ENCODE data around the gene FAM53B. TPM values are rescaled to one million over a fixed set of nuclear protein-coding genes. Genes with fewer than 3 reads are reported as not detected.

Gene FAM53B
- total and polyA plus RNA-seq, 4 experiments from 2014 or later: 7.3 to 60.7 (median 49.9) TPM

DNA sequence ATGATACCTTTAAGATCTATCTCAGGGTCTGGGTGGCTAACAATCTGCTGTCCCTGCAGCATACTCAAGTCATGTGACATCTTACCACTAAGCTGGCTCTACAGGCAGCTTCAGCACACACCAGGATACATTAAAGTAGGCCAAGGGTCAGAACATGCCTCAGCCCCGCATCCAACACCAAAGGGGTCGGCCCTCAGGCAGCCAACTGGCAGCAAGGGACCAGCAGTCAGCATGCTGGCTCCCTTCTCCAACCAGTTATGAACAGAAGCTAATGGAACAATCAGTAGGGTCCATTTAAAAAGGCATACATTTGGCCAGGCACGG, 37.1 kb downstream of the FAM53B start:
- H3K4me1 Mint-ChIP-seq: peaks cover 78 to 93% (median 88%) of the 10 kb centered on the region in 4 donors
- no peaks in the 10 kb centered on the region for H3K9me3 ChIP-seq (ENCODE audit: control insufficient read depth in 1 of 2, low read length in 2 of 2)
- peak overlapping the region; percentile 84 to 97 (median 93) for H3K27ac Mint-ChIP-seq
- H3K36me3 Mint-ChIP-seq: peaks cover 23 to 43% of the 10 kb centered on the region in 2 donors
- DNase-seq: no peak
- peaks cover 99% of the 10 kb centered on the region for H3K4me1 ChIP-seq (ENCODE audit: insufficient read depth, low read length)
- intact Hi-C loops (cut with micrococcal nuclease): no loop called here
- no peak overlapping the region for H3K4me3 ChIP-seq (ENCODE audit: low read length in 2 of 2)
- ChIA-PET POLR2A (ENCODE audit: partially characterized antibody) (interaction anchor here (0.8 to 15.3 kb wide), 11 partner anchors 10 to 70 kb away, joined by 3 to 544 read pairs (median 15); no protein-coding TSS in a partner anchor), CTCF (ENCODE audit: partially characterized antibody) (interaction anchor here (0.8 to 11.1 kb wide), 13 partner anchors 9 to 168 kb away, joined by 3 to 201 read pairs (median 5); no protein-coding TSS in a partner anchor)
- peaks cover 18% of the 10 kb centered on the region for H3K36me3 ChIP-seq (ENCODE audit: insufficient read depth, low read length)
- H3K4me3 Mint-ChIP-seq: peak overlapping the region in 3 of 8 donors; percentile 31 to 65 (median 50)
- peak overlapping the region; percentile 90 for H3K27ac ChIP-seq (ENCODE audit: low read depth, low read length)
- no peaks in the 10 kb centered on the region for H3K9me3 Mint-ChIP-seq
- H3K27me3 ChIP-seq (ENCODE audit: insufficient read depth, low read length): no peaks in the 10 kb centered on the region
- H3K27me3 Mint-ChIP-seq: no peaks in the 10 kb centered on the region

DNA sequence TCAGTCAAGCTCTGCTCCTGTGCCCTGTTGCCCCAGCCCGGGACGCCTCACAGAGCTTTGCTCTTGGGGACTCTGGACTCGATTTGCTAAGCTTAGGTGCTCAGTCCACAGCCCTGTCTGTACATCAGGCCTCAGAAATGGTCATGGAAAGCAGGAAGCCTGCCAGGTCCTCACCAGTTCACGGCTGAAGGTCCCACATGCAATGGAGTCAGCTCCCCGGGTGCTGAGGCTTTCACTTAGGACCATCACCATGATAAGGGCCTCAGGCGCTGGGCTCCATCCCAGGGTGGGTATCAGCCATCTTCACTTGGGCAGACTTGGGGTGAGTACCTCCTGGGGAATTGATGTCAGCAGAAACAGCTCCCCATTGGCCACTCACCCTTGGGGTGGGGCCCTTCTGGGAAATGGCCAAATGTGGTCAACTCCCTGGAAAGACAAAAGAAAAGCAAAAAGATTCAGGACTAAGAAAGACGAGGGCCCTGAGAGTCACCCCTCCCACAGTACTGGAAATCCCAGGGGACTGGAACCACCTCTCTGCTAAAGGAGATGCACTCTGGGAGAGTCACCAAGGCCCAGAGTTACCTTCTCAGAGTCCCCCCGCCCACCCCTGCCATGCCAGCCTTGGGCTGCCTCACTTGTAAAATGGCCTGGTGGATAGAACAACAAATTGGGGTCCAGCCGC, 37.6 kb downstream of the FAM53B start:
- Histone ChIP-seq H3K9me3 (ENCODE audit: control insufficient read depth in 1 of 2, low read length in 2 of 2) (no peaks in the 10 kb centered on the region), H3K4me1 (ENCODE audit: insufficient read depth, low read length) (peaks cover 100% of the 10 kb centered on the region), H3K27me3 (ENCODE audit: insufficient read depth, low read length) (no peaks in the 10 kb centered on the region), H3K4me3 (ENCODE audit: low read length in 2 of 2) (no peak overlapping the region), H3K27ac (ENCODE audit: low read depth, low read length) (peak overlapping the region; percentile 90), H3K36me3 (ENCODE audit: insufficient read depth, low read length) (peaks cover 18% of the 10 kb centered on the region)
- Mint-ChIP-seq H3K27ac (peak overlapping the region; percentile 84 to 97 (median 95)), H3K27me3 (no peaks in the 10 kb centered on the region), H3K4me3 (peak overlapping the region in 6 of 8 donors; percentile 24 to 65 (median 52)), H3K9me3 (no peaks in the 10 kb centered on the region), H3K36me3 (peaks cover 26 to 46% of the 10 kb centered on the region in 2 donors), H3K4me1 (peaks cover 81 to 98% (median 92%) of the 10 kb centered on the region in 4 donors)
- intact Hi-C loops (cut with micrococcal nuclease): no loop called here
- DNase-seq: peak in 1 of 5 donors; percentile 35
- ChIA-PET POLR2A (ENCODE audit: partially characterized antibody) (interaction anchor here (0.8 to 15.3 kb wide), 11 partner anchors 9 to 94 kb away, joined by 3 to 544 read pairs (median 4); no protein-coding TSS in a partner anchor), CTCF (ENCODE audit: partially characterized antibody) (interaction anchor here (0.8 to 11.1 kb wide), 14 partner anchors 9 to 168 kb away, joined by 3 to 201 read pairs (median 6); no protein-coding TSS in a partner anchor)

DNA sequence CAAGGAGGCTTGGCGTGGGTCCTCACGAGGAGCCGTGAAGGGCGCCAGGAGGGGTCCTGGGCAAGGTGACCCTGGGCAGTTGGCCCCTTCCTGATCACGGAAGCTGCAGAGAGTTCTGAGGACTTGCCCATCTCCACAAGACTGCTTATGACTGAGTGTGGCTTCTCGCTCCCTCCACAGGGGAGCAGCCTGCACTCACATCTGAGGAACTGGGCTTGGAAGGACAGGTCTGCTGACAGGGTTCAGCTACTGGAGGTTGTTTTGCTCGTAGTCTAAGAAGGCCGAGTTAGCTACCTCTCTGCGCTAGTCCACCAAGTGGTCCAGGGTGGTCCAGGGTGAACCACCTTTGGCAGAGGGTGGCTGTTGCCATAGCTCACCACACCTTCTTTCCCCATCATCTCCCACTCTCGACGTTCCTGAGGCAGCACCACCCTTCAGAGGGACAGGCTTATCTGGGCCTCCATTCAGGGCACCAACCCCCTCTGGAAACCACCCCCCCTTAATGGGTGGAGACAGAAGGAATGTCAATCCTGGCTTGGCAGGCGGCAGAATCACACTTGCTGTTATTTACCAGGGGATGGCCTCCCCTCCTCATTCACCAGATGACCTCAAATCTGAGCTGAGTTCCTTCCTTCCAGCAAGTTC, 38.2 kb downstream of the FAM53B start:
- Histone ChIP-seq H3K27ac (ENCODE audit: low read depth, low read length) (peak overlapping the region; percentile 90), H3K4me3 (ENCODE audit: low read length in 2 of 2) (no peak overlapping the region), H3K9me3 (ENCODE audit: control insufficient read depth in 1 of 2, low read length in 2 of 2) (no peaks in the 10 kb centered on the region), H3K4me1 (ENCODE audit: insufficient read depth, low read length) (peaks cover 100% of the 10 kb centered on the region), H3K36me3 (ENCODE audit: insufficient read depth, low read length) (peaks cover 18% of the 10 kb centered on the region), H3K27me3 (ENCODE audit: insufficient read depth, low read length) (no peaks in the 10 kb centered on the region)
- intact Hi-C loops (cut with micrococcal nuclease): no loop called here
- Mint-ChIP-seq H3K4me3 (peak overlapping the region in 3 of 8 donors; percentile 59 to 82 (median 61)), H3K27ac (peak overlapping the region; percentile 83 to 97 (median 95)), H3K9me3 (no peaks in the 10 kb centered on the region), H3K4me1 (peaks cover 82 to 100% (median 94%) of the 10 kb centered on the region in 4 donors), H3K27me3 (no peaks in the 10 kb centered on the region), H3K36me3 (peaks cover 26 to 46% of the 10 kb centered on the region in 2 donors)
- CTCF ChIA-PET (ENCODE audit: partially characterized antibody): interaction anchor here (0.8 to 11.1 kb wide), 12 partner anchors 9 to 79 kb away, joined by 3 to 201 read pairs (median 6); no protein-coding TSS in a partner anchor
- peak in 1 of 5 donors; percentile 19 for DNase-seq
- POLR2A ChIA-PET (ENCODE audit: partially characterized antibody): interaction anchor here (0.6 to 15.3 kb wide), 15 partner anchors 9 to 94 kb away, joined by 3 to 544 read pairs (median 4); partner anchors contain the start of gene FAM53B

DNA sequence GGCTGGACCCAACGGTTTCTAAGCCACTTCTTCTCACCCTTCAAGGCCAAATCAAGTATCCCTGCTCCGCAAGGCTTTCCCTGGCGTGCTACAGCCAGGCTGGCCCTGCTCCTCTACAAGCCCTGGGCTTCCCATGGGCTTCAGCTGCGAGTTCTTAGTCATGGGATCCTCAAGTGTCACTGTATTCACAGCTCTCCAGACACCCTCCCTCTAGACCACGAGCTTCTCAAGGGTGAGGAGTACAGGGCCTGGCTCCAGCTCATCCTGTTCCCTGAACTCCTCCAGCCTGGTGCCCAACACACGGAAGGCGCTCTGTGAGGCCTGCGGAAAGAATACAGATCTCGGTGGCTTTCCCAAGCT, 38.8 kb downstream of the FAM53B start:
- Histone ChIP-seq H3K27ac (ENCODE audit: low read depth, low read length) (peak overlapping the region; percentile 90), H3K9me3 (ENCODE audit: control insufficient read depth in 1 of 2, low read length in 2 of 2) (no peaks in the 10 kb centered on the region), H3K4me1 (ENCODE audit: insufficient read depth, low read length) (peaks cover 100% of the 10 kb centered on the region), H3K27me3 (ENCODE audit: insufficient read depth, low read length) (no peaks in the 10 kb centered on the region), H3K36me3 (ENCODE audit: insufficient read depth, low read length) (peaks cover 18% of the 10 kb centered on the region), H3K4me3 (ENCODE audit: low read length in 2 of 2) (no peak overlapping the region)
- peak overlapping the region; percentile 95 to 99 (median 97) for H3K27ac Mint-ChIP-seq
- peak in 1 of 5 donors; percentile 17 for DNase-seq
- peaks cover 81 to 100% (median 94%) of the 10 kb centered on the region in 4 donors for H3K4me1 Mint-ChIP-seq
- ChIA-PET POLR2A (ENCODE audit: partially characterized antibody) (interaction anchor here (0.6 to 15.3 kb wide), 12 partner anchors 8 to 93 kb away, joined by 3 to 544 read pairs (median 6); partner anchors contain the start of gene FAM53B), CTCF (ENCODE audit: partially characterized antibody) (interaction anchor here (0.8 to 11.1 kb wide), 13 partner anchors 9 to 78 kb away, joined by 3 to 201 read pairs (median 6); no protein-coding TSS in a partner anchor)
- H3K36me3 Mint-ChIP-seq: peaks cover 26 to 48% of the 10 kb centered on the region in 2 donors
- intact Hi-C loops (cut with micrococcal nuclease): no loop called here
- peak overlapping the region in 5 of 8 donors; percentile 39 to 90 (median 58) for H3K4me3 Mint-ChIP-seq
- H3K9me3 Mint-ChIP-seq: no peaks in the 10 kb centered on the region
- no peaks in the 10 kb centered on the region for H3K27me3 Mint-ChIP-seq

DNA sequence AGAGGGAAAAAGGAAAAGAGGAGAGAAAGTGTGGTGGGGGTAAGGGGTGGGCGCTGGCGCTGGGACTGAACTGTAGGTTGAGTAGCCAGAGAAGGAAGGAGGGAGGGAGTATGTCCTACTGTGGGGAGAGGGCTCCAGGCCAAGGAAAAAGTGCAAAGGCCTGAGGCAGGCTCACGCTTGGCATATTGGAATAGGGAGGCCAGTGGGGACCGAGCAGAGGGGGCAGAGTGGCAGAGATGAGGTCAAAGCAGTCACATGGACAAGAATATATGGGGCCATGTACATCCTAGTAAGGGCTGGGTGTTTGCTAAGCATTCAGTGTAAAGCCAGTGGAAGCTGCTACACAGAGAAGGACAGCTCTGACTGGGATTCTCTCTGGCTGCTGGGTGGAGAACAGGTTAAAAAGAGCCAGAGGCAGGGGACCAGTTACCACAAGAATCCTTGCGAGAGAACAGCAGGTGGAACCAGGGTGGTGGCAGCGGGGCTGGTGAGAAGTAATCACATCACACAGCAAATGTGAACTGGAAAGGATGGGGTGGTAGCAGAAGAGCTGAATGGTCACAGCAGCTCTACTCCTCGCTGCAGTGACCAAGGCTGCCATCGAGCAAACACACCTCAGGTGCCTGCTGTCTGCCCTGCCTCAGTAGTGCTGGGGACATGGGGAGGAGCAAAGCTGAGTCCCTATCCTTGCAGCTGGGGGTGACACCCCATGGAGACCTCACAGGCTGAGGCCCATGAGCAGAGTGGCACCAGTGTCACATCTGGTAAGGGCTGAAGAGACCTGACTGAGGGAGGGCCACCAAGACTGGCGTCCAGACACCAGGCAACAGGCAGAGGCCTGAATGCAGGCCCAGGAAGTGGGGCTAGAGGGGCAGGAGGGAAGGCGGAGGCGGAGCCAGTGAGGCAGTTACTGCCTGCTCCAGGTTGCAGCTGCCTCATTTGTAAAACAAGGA, 39.5 kb downstream of the FAM53B start:
- Mint-ChIP-seq H3K27me3 (no peaks in the 10 kb centered on the region), H3K36me3 (peaks cover 26 to 51% of the 10 kb centered on the region in 2 donors), H3K9me3 (peaks cover 0 to 2% (median 0%) of the 10 kb centered on the region in 8 donors), H3K4me3 (peak overlapping the region in 7 of 8 donors; percentile 15 to 90 (median 58)), H3K27ac (peak overlapping the region; percentile 95 to 99 (median 97)), H3K4me1 (peaks cover 77 to 100% (median 94%) of the 10 kb centered on the region in 4 donors)
- peak in 1 of 5 donors; percentile 24 for DNase-seq
- no peak overlapping the region for H3K4me3 ChIP-seq (ENCODE audit: low read length in 2 of 2)
- H3K27me3 ChIP-seq (ENCODE audit: insufficient read depth, low read length): no peaks in the 10 kb centered on the region
- H3K4me1 ChIP-seq (ENCODE audit: insufficient read depth, low read length): peaks cover 100% of the 10 kb centered on the region
- intact Hi-C loops (cut with micrococcal nuclease): no loop called here
- no peaks in the 10 kb centered on the region for H3K9me3 ChIP-seq (ENCODE audit: control insufficient read depth in 1 of 2, low read length in 2 of 2)
- peaks cover 18% of the 10 kb centered on the region for H3K36me3 ChIP-seq (ENCODE audit: insufficient read depth, low read length)
- peak overlapping the region; percentile 90 for H3K27ac ChIP-seq (ENCODE audit: low read depth, low read length)
- ChIA-PET CTCF (ENCODE audit: partially characterized antibody) (interaction anchor here (0.8 to 11.1 kb wide), 15 partner anchors 8 to 78 kb away, joined by 3 to 201 read pairs (median 6); no protein-coding TSS in a partner anchor), POLR2A (ENCODE audit: partially characterized antibody) (interaction anchor here (0.8 to 15.3 kb wide), 13 partner anchors 7 to 93 kb away, joined by 3 to 544 read pairs (median 5); partner anchors contain the start of gene FAM53B)

DNA sequence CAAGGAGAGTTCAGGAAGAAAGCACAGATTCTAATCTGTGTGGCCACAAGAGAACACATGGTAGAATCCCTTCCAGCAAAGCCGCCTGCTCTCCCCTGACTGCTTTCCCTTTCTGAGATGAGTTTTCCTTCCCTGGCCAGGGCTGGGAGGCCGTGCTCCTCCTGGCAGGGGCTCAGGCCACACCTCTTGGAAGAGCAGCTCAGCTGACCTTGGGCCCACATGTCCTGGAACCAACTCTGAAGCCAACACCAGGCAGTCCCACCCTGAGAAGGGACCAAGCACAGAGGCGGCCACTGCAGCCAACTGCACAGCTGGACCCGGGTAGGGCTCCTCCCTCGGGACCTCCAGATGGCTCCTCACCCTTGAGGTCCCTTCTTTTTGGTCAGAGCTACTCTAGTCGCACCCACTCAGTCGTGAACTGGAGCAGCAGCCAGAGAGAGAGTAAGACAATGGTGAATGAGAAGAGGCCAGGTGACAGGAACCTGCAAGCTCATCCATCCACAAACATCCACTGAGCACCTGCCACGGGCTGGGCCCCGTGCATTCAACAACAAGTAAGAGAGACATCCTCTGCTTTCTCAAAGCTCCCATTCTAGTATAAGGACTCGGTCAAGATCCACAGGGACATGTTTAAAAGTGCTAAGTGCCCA, 40.3 kb downstream of the FAM53B start:
- H3K27ac ChIP-seq (ENCODE audit: low read depth, low read length): peak overlapping the region; percentile 90
- peak in 1 of 5 donors; percentile 15 for DNase-seq
- H3K4me3 Mint-ChIP-seq: peak overlapping the region in 7 of 8 donors; percentile 23 to 90 (median 58)

More for the DNA sequence above, 40.3 kb downstream of the FAM53B start:
- Mint-ChIP-seq H3K27ac (peak overlapping the region; percentile 95 to 99 (median 97)), H3K27me3 (no peaks in the 10 kb centered on the region), H3K9me3 (peaks cover 0 to 2% (median 0%) of the 10 kb centered on the region in 8 donors), H3K36me3 (peaks cover 21 to 53% of the 10 kb centered on the region in 2 donors), H3K4me1 (peaks cover 72 to 100% (median 93%) of the 10 kb centered on the region in 4 donors)
- H3K9me3 ChIP-seq (ENCODE audit: control insufficient read depth in 1 of 2, low read length in 2 of 2): no peaks in the 10 kb centered on the region
- intact Hi-C loops (cut with micrococcal nuclease): loop anchor here (2.0 kb wide), 1 partner anchor 15 kb away; no protein-coding TSS in a partner anchor
- ChIA-PET POLR2A (ENCODE audit: partially characterized antibody) (interaction anchor here (0.7 to 15.3 kb wide), 11 partner anchors 7 to 55 kb away, joined by 3 to 544 read pairs (median 7); partner anchors contain the start of gene FAM53B), CTCF (ENCODE audit: partially characterized antibody) (interaction anchor here (1.0 to 11.1 kb wide), 9 partner anchors 12 to 77 kb away, joined by 3 to 201 read pairs (median 7); no protein-coding TSS in a partner anchor)
- H3K36me3 ChIP-seq (ENCODE audit: insufficient read depth, low read length): peaks cover 18% of the 10 kb centered on the region
- H3K4me1 ChIP-seq (ENCODE audit: insufficient read depth, low read length): peaks cover 100% of the 10 kb centered on the region
- H3K27me3 ChIP-seq (ENCODE audit: insufficient read depth, low read length): no peaks in the 10 kb centered on the region
- no peak overlapping the region for H3K4me3 ChIP-seq (ENCODE audit: low read length in 2 of 2)

Data from CD4-positive, alpha-beta memory T cell (primary cell).